Lower lobe of right lung (tissue), 2 donors: Measurements from ENCODE around the gene ZNF644. TPM values are rescaled to one million over a fixed set of nuclear protein-coding genes. Genes with fewer than 3 reads are reported as not detected.
"Not testable (repeated sequence)": the region's sequence is repeated elsewhere in the genome, so short reads cannot be mapped to it uniquely, and the experiment has no call there.

Experiments used
- ATAC-seq, 2 donors: fragments of 200-7000 bp; cut with Tn5 transposase; one replicate each; pipeline ENCODE4 v1.9.1; 2020 to 2022; ENCODE audit warnings: mild to moderate bottlenecking in 2 of 2, moderate library complexity in 2 of 2
- DNase-seq: peaks from one replicate; pipeline ENCODE4 v3.0.0-alpha.2; 2020
- H3K27ac ChIP-seq: fragments of 200-600 bp; one replicate; pipeline ENCODE4 v1.8.0; 2022
- H3K27me3 ChIP-seq: fragments of 200-600 bp; one replicate; pipeline ENCODE4 v1.8.0; 2022; ENCODE audit warnings: low read depth
- H3K36me3 ChIP-seq: fragments of 200-600 bp; one replicate; pipeline ENCODE4 v1.8.0; 2022; ENCODE audit warnings: mild to moderate bottlenecking
- H3K4me1 ChIP-seq: fragments of 200-600 bp; one replicate; pipeline ENCODE4 v1.8.0; 2022
- H3K4me3 ChIP-seq: fragments of 200-600 bp; one replicate; pipeline ENCODE4 v1.8.0; 2022; ENCODE audit warnings: mild to moderate bottlenecking
- H3K9me3 ChIP-seq: fragments of 200-600 bp; one replicate; pipeline ENCODE4 v1.8.0; 2022
- intact Hi-C: fragments of 100-400 bp; cut with DNase I; formaldehyde crosslinking; loops from one replicate; pipeline ENCODE4 v1.11.0; 2022
- total RNA-seq: library from RNA; stranded (reverse); fragmentation: NEBNext Ultra II Directional; extraction: Animal tissue kit (Norgen Biotek cat#: 25700); gene quantifications from one replicate; pipeline ENCODE4 v1.2.1, GENCODE V29; 2021
- TF ChIP-seq, protein P1 (sequence below): fragments of 200-600 bp; IDR thresholded peaks from one replicate; pipeline ENCODE4 v1.8.0; 2022; ENCODE audit warnings: antibody characterized with exemption, mild to moderate bottlenecking
- donor health status: DM: no; HTN: yes; CAD: no; lungs with severe emphysema.

Gene ZNF644
- total RNA-seq, 1 donor from 2014 or later, result 54.7 TPM

- H3K36me3 ChIP-seq, result peaks cover 22% of the 10 kb centered on the region
- H3K4me3 ChIP-seq, result no peak overlapping the region
- DNase-seq, result no peak
- H3K27ac ChIP-seq, result no peak overlapping the region
- H3K4me1 ChIP-seq, result no peaks in the 10 kb centered on the region
- intact Hi-C loops, result no loop called here
- ATAC-seq, result no peak
- no peaks in the 10 kb centered on the region for H3K27me3 ChIP-seq
- TF ChIP-seq, protein P1, sequence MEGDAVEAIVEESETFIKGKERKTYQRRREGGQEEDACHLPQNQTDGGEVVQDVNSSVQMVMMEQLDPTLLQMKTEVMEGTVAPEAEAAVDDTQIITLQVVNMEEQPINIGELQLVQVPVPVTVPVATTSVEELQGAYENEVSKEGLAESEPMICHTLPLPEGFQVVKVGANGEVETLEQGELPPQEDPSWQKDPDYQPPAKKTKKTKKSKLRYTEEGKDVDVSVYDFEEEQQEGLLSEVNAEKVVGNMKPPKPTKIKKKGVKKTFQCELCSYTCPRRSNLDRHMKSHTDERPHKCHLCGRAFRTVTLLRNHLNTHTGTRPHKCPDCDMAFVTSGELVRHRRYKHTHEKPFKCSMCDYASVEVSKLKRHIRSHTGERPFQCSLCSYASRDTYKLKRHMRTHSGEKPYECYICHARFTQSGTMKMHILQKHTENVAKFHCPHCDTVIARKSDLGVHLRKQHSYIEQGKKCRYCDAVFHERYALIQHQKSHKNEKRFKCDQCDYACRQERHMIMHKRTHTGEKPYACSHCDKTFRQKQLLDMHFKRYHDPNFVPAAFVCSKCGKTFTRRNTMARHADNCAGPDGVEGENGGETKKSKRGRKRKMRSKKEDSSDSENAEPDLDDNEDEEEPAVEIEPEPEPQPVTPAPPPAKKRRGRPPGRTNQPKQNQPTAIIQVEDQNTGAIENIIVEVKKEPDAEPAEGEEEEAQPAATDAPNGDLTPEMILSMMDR, result no peak
- no peaks in the 10 kb centered on the region for H3K9me3 ChIP-seq
These were observed 81.1 kb downstream of the ZNF644 start for GRCh38 chr1:90940746-90941145.

- Histone ChIP-seq H3K4me1 (no peaks in the 10 kb centered on the region), H3K27ac (no peak overlapping the region), H3K9me3 (no peaks in the 10 kb centered on the region), H3K36me3 (peaks cover 22% of the 10 kb centered on the region), H3K27me3 (no peaks in the 10 kb centered on the region), H3K4me3 (no peak overlapping the region)
- TF ChIP-seq, protein P1, result no peak
- DNase-seq, result no peak
- no peak for ATAC-seq
- intact Hi-C loops, result no loop called here
These were observed 85.1 kb downstream of the ZNF644 start for GRCh38 chr1:90936731-90937130.

GRCh38 chr1:90936061-90936460, 85.8 kb downstream of the ZNF644 start:
- H3K4me3 ChIP-seq, result no peak overlapping the region
- no peak for DNase-seq
- no peaks in the 10 kb centered on the region for H3K4me1 ChIP-seq
- intact Hi-C loops, result no loop called here
- no peaks in the 10 kb centered on the region for H3K27me3 ChIP-seq
- TF ChIP-seq, protein P1, result no peak
- H3K36me3 ChIP-seq, result peaks cover 22% of the 10 kb centered on the region
- H3K9me3 ChIP-seq, result no peaks in the 10 kb centered on the region
- no peak for ATAC-seq
- H3K27ac ChIP-seq, result no peak overlapping the region

DNA sequence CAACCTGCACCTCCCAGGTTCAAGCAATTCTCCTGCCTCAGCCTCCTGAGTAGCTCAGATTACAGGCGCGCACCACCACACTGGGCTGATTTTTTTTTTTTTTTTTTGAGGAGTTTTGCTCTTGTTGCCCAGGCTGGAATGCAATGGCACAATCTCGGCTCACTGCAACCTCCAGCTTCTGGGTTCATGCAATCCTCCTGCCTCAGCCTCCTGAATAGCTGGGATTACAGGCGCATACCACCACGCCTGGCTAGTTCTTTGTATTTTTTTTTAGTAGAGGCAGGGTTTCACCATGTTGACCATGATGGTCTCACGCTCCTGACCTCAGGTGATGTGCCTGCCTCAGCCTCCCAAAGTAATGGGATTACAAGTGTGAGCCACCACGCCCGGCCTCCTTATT, 93.6 kb downstream of the ZNF644 start:
- intact Hi-C loops, H3K27me3 ChIP-seq, H3K27ac ChIP-seq, H3K36me3 ChIP-seq, H3K9me3 ChIP-seq, ATAC-seq, DNase-seq, H3K4me3 ChIP-seq: not testable (repeated sequence)
- peaks cover 12% of the 10 kb centered on the region for H3K4me1 ChIP-seq

GRCh38 chr1:90927674-90928073, 94.2 kb downstream of the ZNF644 start:
- H3K4me1 ChIP-seq, result peaks cover 16% of the 10 kb centered on the region
- H3K4me3 ChIP-seq, H3K27me3 ChIP-seq, H3K36me3 ChIP-seq, intact Hi-C loops, ATAC-seq, H3K9me3 ChIP-seq, DNase-seq, H3K27ac ChIP-seq: not testable (repeated sequence)

GRCh38 chr1:90926971-90927370, 94.9 kb downstream of the ZNF644 start:
- no peaks in the 10 kb centered on the region for H3K27me3 ChIP-seq
- intact Hi-C loops, result no loop called here
- no peak overlapping the region for H3K4me3 ChIP-seq
- H3K27ac ChIP-seq, result no peak overlapping the region
- no peaks in the 10 kb centered on the region for H3K36me3 ChIP-seq
- TF ChIP-seq, protein P1, result no peak
- ATAC-seq (no peak), DNase-seq (no peak)
- H3K4me1 ChIP-seq, result peaks cover 16% of the 10 kb centered on the region
- no peaks in the 10 kb centered on the region for H3K9me3 ChIP-seq
